RPMI7951 (cell line): ENCODE data around the gene TMEM132E. TPM values are rescaled to one million over a fixed set of nuclear protein-coding genes. Genes with fewer than 3 reads are reported as not detected.
A peak's percentile ranks its signal among the peaks of the same experiment; 100 is the strongest.

Experiments used
- DNase-seq: peaks from one replicate; pipeline ENCODE4 v3.0.0-alpha.2; 2012; ENCODE audit warnings: low read depth
- total RNA-seq: library from RNA; depleted of rRNA; stranded (reverse); fragments of >200 nt; shearing (Covaris generic); gene quantifications from 2 replicates; pipeline ENCODE4 v1.2.3, GENCODE V29; 2014

TMEM132E gene
- total RNA-seq, 1 experiment from 2014 or later = not detected

GRCh38 chr17:34603974-34604373 lies 24.6 kb downstream of the TMEM132E start:
- no peak for DNase-seq

- no peak for DNase-seq
These were observed 27.4 kb downstream of the TMEM132E start for GRCh38 chr17:34606763-34607162.

DNA sequence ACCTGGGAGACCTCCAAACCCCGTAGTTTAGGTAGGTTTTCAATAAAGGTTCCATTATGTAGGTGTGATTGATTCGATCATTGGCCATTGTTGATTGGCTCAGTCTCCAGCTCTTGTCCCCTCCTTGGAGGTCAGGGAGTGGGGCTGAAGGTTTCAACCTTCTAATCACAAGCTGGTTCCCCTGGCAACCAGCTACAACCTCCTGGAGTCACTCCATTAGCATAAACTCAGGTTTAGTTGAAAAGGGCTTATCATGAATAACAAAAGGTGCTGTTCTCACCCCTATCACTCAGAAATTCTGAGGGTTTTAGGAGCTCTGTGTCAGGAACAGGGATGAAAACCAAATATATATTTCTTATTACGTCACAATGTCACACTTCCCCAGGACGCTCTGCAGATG lies 28.5 kb downstream of the TMEM132E start:
- DNase-seq = no peak

- DNase-seq = no peak
These were observed 29.8 kb downstream of the TMEM132E start for GRCh38 chr17:34609210-34609609.

- no peak for DNase-seq
These were observed 30.7 kb downstream of the TMEM132E start for GRCh38 chr17:34610039-34610438.

- DNase-seq = no peak
These were observed 31.1 kb downstream of the TMEM132E start for GRCh38 chr17:34610506-34610905.

DNA sequence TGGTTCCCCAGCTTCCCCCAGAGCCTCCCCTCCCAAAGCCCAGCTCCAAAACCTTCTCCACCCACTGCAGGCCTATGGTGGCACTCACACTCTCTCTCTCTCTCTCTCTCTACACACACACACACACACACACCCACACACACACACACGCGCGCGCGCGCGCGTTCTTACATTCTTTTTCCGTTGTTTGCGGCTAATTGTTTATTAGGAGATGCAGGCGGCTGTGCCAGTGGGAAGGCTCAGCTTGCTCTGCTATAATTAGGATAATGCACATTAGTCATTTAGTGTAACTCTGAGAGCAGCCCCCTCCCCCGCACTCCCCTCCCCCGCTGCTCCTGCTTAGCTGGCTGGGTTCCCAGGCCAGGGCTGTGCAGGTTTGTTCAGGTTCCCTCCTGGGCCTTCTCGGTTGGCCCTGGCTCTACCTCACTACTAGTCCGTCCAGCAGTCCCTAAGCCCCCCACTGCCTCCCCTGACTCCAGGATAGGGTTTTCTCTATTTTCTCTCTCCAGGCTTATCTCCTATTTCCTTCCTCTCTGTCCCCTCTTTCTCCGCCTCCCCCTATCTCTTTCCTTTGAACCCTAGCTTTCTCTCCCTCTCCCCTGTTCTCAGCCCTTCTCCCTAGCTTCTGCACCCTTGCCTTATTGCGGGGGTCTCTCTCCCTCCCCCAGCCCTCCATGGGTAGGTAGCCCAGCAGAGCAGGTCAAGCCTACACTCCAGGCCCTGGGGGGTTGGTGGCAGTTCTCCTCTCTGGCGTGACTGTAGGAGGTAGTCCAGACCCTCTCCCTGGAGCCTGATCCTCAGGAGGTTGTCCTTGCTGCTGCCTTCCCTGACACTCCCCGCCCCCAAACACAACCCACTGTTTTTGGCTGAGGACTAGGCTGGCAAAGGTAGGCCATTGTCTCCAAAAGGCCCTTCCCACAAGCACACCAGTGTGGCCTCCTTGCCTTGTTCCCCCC lies 34.0 kb downstream of the TMEM132E start:
- DNase-seq = no peak

- DNase-seq = no peak
These were observed 35.3 kb downstream of the TMEM132E start for GRCh38 chr17:34614698-34615097.

- DNase-seq = no peak
These were observed 35.9 kb downstream of the TMEM132E start for GRCh38 chr17:34615326-34615725.

- DNase-seq = no peak
These were observed 36.8 kb downstream of the TMEM132E start for GRCh38 chr17:34616148-34616547.

DNA sequence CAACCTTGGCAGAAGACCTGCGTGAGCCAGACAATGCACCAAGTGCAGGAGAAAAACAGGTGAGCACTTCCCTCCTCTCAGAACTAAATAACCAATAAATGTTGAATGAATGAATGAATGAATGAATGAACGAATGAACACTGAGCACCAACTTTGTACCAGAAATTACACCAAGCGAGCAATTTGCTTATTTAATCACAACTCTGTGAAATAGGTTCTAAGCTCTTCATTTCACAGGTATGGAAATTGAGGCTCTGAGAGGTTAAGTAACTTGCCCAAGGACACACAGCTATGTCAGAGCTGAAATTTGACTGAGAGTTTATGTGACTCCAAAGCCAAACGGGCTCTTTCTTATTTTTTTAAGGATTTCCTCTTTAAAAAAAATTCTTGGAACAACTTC lies 38.0 kb downstream of the TMEM132E start:
- no peak for DNase-seq

DNA sequence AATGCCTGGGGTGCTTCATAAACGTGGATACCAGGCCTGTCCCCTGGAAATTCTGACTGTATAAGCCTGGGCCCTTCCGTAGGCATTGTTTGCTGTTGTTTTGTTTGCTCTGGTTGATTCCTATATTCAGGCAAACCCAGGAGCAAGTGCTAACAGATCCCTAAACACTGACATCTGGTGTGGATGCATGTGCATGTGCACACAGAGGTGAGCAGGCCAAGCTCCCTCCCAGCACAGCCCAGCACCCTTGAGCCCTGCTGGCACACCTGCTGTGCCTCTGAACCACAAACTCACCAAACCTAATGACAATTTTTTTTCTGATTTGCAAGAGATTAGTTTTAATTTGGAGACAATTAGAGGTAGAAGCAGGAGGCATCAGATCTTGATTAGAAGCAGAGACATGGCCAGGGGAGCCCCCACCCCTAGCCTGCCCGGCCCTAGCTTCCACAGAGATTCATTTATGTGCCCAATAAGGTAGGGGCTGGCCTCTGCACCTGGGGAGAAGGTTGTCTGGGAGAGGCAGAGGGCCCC lies 40.4 kb downstream of the TMEM132E start:
- no peak for DNase-seq

DNA sequence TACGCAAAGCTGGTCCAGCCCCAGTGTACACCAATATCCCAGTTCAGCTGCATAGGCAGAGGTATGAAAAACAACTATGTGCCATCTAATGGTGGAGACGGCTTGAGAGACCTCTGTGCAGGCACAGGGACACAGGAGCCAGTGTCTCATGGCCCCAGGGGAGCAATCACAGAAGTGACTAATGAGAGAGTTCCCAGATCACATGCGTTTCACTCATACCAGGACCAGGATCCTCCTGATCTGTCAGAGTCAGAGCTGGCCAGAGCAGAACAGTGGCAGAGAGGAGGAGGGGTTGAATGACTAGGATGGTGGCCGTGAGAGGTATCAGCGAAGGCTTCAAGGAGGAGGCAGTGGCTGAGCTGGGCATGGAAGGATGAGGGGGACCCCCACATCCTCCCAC lies 41.1 kb downstream of the TMEM132E start:
- DNase-seq = peak; percentile 4

DNA sequence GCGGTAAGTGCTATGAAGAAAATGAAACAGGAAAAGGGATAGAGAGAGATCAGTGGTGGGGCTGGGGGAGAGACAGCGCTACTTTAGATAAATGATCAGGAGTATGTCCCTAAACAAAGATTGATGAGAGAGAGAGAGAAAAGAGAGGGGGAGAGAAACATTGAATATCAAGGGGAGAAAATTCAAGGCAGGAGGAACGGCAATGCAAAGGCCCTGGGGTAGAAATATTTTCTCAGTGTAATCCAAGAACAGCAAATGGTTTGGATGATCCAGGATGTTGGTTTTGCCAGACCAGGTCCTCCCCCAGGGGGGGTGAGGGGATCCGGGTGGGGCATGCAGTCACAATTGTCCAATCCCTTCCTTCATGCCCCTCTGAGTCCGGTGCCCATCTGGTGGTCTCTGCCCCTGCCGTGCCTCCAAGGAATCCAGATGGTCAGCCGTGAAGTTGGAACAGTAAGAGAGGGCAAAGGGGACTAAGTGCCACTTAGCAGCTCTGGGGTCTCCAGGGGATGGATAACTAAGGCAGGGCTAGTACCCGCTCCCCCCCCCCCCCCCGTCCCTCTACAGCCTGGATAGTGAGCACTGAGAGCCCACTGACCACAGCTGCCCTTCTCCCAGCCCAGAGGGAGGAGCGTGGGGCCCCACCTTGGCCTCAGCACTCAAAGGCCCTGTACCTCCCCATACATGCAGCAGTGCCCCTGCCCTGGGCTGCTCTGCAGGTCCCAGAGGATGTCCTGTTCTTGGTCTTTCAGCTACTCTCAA lies 43.7 kb downstream of the TMEM132E start:
- no peak for DNase-seq

GRCh38 chr17:34623856-34624766 lies 44.7 kb downstream of the TMEM132E start:
- no peak for DNase-seq

DNA sequence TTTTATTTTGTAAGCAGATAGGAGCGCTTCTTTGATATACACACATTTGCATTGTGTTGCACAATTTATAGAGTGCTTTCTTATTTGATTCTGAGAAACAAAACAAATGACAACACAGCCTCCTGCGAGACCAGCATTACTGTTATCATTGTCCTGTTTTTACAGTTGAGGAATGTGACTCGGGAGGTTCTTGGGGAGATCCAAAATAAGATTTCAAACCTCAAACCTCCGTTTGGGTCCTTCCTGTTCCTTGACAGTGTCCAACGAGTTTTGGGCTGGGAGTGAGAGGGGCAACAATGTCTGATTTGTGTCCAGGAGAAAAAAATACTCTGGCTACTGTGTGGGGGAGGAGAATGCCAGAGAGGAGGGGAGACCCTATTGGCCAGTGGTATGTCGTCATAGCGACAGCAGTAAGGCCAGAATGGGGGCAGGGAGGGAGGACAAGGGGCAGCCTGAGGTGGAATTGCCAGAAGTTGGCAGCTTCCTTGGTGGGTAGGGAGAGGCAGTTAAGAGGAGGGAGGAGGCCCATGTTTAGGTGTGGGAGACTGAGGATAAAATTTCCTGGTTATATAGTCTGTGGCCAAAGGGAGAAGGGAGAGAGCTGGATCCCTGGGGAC lies 45.5 kb downstream of the TMEM132E start:
- DNase-seq = no peak

- no peak for DNase-seq
These were observed 46.8 kb downstream of the TMEM132E start for GRCh38 chr17:34626121-34626681.

DNA sequence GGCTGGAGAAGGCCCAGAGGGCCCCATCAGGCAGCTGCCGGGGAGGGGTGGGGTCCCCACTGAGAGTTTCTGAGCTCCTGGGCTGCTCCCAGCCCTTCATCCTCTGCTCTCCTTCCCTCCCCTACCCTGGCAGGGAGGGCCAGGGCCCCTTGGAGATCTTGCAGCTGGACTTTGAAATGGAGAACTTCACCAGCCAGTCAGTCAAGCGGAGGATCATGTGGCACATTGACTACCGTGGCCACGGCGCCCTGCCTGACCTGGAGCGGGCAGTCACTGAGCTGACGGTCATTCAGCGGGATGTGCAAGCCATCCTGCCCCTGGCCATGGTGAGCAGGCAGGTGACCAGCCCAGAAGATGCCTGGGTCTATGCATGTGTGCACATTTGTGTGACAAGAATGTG lies 49.5 kb downstream of the TMEM132E start:
- DNase-seq = no peak

GRCh38 chr17:34633351-34633750 lies 54.0 kb downstream of the TMEM132E start:
- no peak for DNase-seq

GRCh38 chr17:34633760-34634159 lies 54.4 kb downstream of the TMEM132E start:
- DNase-seq = no peak
